IPS-18c (cell line): ENCODE results near the gene LARP4B.

Experiments used
- H3K4me3 ChIP-seq: 2 replicates; pipeline ENCODE4 v1.7.0; 2013; ENCODE audit warnings: low read depth, mild to moderate bottlenecking, low read length, moderate library complexity; ENCODE audit not compliant: insufficient read depth
- H3K9me3 ChIP-seq: one replicate; pipeline ENCODE4 v1.6.1; 2013; ENCODE audit warnings: mild to moderate bottlenecking, low read length, moderate library complexity; ENCODE audit not compliant: control insufficient read depth, insufficient read depth

The LARP4B gene

DNA sequence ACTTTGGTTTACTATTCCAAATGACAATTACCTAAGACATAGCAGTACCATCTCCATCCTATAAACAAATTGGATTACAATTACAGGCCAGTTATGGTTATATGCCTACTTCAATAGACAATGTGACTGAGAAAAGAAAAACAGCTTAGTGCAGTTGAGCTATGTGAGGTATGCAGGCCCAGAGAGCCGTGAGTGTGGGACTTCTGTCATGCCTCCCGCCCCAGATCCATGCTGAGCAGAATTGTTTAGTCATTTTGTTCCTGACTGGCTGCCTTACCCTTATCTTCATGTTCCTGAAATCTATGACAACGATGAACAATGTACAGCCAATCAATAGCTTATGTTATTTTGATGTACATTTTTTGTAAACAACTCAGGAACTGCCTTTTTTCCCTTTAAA is 21.7 kb downstream of the LARP4B start:
- Histone ChIP-seq H3K4me3 (no peak overlapping the region), H3K9me3 (no peaks in the 10 kb centered on the region)

DNA sequence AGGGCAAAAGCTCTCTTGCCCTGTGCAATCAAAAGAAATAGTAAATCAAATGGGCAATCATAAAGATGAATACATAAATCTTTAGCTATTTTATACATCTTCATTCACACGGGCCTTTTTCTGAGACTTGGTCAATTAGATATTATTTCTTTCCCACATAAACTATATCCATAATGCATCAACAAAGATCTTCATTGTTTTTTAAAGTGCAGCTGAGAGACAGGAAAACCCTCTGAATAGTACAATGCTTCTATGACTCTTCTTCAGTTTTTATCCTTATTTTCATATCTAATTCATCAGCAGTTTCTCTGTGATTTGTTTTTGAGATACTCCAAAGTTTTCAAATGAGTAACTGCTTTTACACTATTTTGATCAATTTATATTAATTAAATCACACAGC is 25.5 kb downstream of the LARP4B start:
- Histone ChIP-seq H3K9me3 (no peaks in the 10 kb centered on the region), H3K4me3 (no peak overlapping the region)

DNA sequence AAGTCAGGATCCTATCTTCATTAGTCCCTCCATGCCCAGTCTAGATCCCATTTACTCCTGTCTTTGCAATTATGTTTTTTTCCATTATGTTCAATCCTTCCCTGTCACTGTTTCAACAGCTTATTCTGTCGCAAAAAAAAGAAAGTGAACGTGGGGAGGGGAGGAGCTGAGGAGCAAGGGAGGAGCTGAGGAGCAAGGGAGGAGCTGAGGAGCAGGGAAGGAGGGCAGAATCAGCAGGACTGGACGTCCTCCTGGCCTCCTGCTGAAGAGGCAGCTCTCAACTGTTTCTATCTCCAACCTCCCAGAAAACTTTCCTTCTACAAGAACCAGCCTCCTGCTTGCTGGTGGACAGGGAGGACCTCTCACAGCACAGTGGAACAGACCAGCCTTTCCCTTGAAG is 26.0 kb downstream of the LARP4B start:
- no peaks in the 10 kb centered on the region for H3K9me3 ChIP-seq
- H3K4me3 ChIP-seq, result no peak overlapping the region

DNA sequence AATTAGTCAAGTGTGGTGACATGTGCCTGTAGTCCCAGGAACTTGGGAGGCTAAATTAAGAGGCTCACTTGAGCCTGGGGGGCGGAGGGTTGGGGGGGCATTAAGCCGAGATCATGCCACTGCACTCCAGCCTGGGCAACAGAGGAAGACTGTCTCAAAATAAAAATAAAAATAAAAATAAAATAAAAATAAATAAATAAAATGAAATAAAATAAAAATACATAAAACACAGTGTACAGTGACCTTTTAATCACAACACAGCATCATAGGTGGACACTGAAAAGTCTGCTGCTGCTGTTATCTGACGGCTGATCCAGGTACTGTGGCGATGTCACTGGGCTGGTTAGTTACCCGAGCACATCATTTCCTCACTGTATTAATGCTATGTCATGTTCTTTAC is 27.1 kb downstream of the LARP4B start:
- Histone ChIP-seq H3K4me3 (no peak overlapping the region), H3K9me3 (no peaks in the 10 kb centered on the region)

DNA sequence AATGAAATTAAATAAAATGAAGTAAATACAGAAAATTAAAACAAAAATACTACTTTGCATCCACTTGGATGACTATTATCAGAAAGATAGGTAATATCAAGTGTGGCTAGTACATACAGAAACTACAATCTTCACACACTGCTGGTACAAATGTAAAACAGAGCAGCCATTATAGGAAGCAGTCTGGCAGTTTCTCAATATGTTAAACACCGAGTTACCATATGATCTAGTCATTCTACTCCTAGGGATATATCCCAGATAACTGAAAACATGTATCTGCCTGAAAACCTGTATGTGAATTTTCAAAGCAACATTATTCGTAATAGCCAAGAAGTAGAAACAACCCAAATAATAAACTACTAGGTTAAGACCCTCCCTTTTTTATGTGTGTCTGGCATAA is 33.4 kb downstream of the LARP4B start:
- no peaks in the 10 kb centered on the region for H3K9me3 ChIP-seq
- H3K4me3 ChIP-seq, result no peak overlapping the region

DNA sequence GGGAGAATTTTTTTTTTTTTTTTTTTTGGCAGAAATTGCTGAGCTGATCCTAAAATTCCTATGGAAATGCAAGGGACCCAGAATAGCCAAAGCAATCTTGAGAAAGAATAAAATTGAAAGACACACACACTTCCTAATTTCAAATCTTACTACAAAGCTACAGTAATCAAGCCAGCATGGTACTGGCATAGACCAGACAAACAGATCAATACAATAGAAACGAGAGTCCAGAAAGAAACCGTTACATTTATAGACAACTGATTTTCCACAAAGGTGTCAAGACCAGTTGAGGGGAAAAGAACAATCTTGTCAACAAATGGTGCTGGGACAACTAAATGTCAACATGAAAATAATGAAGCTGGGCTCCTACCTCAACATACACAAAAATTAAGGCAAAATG is 34.5 kb downstream of the LARP4B start:
- Histone ChIP-seq H3K9me3 (no peaks in the 10 kb centered on the region), H3K4me3 (no peak overlapping the region)

DNA sequence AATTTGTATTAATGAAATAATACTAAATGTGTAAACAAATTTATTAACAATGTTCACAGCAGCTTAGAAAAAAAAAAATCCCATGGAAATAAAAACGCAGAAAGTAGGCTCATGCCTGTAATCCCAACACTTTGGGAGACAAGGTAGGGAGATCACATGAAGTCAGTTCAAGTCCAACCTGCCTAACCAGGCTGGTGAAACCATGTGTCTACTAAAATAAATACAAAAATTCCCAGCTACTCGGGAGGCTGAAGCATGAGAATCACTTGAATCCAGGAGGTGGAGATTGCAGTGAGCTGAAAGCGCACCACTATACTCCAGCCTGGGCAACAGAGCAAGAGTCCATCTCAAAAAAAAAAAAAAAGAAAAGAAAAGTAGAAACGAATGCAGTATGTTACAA is 36.2 kb downstream of the LARP4B start:
- Histone ChIP-seq H3K4me3 (no peak overlapping the region), H3K9me3 (no peaks in the 10 kb centered on the region)

DNA sequence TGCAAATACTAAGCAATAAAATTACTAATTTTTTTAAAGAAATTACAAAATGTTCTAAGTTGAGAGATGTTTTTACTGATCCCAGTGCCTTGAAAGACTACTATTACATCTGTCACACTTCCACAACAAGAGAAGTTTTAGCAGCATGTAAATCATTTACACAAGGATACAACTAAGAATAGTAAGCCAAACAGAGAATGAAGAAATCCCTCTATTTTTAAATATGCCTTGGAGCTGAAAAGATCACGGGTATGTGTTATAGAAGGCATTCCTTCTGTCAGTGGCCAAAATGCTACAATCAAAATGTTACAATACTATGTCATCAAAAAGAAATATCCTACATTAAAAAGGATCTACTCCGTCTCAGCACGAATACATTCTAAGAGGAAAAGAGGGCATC is 52.6 kb downstream of the LARP4B start:
- Histone ChIP-seq H3K4me3 (no peak overlapping the region), H3K9me3 (no peaks in the 10 kb centered on the region)

DNA sequence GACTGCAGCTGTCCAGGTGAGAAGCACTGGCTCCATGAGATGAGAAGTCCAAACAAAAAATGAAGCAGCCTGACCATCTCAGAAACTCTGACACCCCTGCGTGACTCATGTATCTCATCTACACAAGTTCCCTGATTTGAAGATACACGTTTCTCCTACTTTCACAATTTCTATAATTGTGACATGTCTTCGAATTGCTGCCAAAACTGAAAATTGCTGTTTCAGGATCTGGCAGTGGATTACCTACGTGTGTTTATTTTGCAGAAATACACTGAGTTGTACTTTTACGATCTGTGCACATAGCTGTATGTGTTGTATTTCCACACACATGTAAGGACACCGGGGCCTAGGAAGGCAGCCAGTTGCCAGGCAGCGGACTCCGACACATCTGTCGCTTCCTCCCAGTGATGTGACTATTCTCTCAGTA is 53.2 kb downstream of the LARP4B start:
- Histone ChIP-seq H3K9me3 (no peaks in the 10 kb centered on the region), H3K4me3 (no peak overlapping the region)

DNA sequence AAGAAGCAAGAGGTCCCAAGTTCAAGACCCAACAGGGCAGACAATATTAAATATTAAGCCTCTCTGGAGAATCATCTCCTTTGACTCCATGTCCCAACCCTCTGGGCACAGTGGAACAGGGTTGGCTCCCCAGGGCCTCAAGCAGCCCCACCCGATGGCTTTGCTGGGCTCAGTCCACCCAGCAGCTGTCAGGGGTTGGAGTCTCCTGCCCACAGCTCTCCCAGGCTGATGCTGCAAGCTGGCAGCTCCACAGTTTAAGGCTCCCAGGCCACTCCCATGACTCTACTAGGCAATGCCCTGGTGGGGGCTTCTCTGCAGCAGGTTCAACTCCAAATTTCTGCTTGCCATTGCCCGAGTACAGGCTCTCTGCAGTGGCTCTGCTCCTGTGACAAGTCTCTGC is 55.1 kb downstream of the LARP4B start:
- no peaks in the 10 kb centered on the region for H3K9me3 ChIP-seq
- no peak overlapping the region for H3K4me3 ChIP-seq

DNA sequence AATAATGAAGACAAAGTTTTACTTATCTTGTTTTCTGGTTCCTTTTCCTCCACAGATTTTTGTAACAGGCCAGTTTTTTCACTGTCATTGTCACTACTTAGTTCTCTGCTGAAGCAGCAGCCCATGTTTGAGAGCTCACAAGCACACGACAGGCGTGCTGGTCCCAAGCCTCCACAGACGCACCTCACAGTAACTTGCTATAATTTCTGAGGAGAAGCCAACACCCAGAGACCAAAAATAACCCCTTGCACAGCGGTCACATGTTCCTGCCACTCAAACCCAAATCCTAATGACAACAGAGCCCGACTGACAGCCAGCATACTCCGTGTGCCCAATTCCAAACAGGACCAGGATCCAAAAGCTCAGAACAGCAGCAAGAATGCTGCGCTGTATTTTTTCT is 58.5 kb downstream of the LARP4B start:
- no peaks in the 10 kb centered on the region for H3K9me3 ChIP-seq
- H3K4me3 ChIP-seq, result no peak overlapping the region

DNA sequence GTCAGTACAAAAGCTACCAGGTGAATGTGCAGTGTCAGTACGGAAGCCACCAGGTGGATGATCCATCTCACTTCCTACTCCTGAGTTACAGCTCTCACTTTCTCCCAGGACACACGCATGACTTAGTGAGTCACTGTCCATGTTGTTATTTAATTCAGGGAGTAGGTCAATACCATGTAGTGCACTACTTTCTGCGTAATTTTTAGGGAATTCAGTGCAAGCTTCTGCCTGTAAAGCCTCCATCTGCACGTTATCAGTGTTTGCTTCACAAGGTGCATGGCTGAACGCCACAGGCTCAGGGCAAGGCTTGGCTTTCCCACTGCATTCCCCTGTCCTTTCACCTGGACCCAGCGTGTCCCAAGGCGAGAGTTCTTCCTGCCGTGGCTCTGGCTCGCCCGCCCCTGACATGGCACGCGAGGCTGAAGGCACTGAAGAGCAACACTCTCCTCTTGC is 59.5 kb downstream of the LARP4B start:
- no peaks in the 10 kb centered on the region for H3K9me3 ChIP-seq
- no peak overlapping the region for H3K4me3 ChIP-seq

DNA sequence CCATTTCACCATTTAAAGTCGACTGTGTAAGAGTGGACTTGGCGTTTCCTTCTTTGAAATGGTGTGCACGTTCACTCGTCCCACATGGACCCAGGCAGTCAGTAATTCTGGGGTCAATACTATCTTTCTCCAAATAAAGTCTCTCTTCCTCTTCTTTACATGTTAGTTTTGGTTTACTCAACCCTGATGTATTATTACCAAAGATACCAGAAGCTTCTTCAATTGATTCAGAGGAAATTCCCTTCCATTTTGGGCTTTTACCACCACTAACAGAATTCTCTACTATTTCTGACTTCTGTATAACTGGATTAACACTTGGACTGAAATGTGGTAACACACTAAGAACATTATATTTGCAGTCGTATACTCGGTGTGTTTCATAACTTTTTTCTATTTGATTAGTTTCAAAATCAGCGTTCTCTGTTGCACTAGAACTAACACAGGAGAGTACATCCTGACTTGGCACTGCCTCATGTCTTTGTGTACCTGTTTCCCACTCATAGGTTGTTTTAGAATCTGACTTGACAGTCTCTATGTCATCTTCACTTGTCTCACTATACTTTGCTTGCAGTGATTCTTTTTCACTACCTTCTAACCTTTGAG is 60.8 kb downstream of the LARP4B start:
- Histone ChIP-seq H3K9me3 (no peaks in the 10 kb centered on the region), H3K4me3 (no peak overlapping the region)

DNA sequence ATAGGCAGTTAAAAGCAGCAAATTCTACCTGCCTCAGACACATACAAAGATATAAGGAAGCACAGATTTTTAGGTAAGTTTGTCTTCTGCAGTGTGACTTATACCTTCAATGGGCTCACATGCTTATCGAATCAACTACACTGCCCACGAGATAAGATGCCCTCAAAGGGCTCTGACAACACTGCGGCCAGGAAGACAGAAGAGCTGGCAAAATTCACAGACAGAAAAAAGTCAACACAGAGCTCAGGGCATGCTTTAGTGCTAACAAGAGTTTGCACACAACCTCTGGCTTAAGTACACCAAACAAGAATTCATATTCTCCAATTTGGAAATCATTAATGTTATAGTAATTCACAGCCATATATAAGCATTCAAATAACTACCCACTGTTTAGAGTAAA is 62.3 kb downstream of the LARP4B start:
- H3K4me3 ChIP-seq, result no peak overlapping the region

DNA sequence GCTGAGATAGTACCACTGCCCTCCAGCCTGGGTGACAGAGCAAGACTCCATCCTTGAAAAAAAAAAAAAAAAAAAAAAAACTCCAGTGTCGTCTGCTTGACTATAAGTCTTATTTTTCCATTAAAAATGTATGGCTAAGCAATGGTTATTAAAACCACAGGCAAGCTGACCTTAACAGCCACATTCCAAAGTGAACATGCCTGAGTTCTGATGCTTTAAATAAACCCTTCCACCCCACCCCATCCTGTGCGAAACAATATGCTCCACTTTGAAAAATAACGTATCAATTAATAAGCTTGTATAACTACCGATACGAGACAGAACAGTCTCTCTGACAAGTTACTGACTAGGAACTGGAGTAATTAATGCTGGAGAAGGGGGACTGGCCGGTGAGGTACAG is 63.7 kb downstream of the LARP4B start:
- H3K9me3 ChIP-seq, result no peaks in the 10 kb centered on the region
- H3K4me3 ChIP-seq, result no peak overlapping the region

More for the DNA sequence above, 62.3 kb downstream of the LARP4B start:
- H3K9me3 ChIP-seq, result no peaks in the 10 kb centered on the region

DNA sequence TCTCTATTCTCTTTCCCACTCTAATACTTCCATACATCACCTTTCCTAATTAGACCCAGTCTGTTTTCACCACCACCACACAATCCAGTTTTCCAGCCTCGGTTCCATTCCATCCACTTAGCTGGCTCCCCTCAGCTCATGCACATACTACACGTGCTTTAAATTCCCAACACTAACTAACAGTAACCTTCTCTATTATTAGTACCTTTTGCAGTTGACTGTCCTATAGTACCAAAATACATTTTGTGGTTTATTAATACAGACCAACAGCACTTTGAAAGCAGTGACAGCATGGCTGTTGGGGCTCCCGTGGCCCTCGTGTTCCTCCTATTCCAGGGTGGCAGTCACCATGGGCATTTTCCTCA is 64.9 kb downstream of the LARP4B start:
- H3K9me3 ChIP-seq, result no peaks in the 10 kb centered on the region

DNA sequence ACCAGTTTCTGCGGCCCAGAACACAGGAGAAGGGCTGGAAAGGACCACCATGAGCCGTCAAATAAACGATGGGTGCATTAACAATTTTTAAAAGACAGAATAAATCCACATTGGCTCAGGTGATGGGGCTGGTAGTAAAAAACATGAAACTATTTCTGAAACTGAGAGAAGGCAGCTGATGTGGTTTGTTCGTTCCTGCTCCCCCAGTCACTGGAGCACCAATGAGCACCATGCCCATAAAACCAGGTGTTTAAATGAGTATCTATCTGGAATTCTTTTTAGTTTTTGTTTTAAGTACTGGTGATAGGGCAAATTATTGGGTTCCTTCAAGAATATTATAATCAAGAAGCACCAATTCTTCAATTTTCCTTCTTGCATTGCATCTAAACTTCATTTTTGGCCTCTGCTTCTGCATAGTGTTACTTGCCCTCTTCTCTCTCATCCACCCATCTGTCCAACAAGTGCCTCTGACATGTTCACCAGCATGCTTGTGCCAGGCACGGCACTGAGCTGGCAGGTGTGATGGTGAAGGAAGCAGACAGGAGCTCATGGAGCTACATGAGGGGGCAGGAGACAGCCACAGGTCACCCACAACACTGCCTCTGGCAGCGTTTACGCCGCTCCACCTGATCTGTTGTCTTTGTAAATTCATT is 65.5 kb downstream of the LARP4B start:
- no peak overlapping the region for H3K4me3 ChIP-seq

More for the DNA sequence above, 64.9 kb downstream of the LARP4B start:
- no peak overlapping the region for H3K4me3 ChIP-seq

DNA sequence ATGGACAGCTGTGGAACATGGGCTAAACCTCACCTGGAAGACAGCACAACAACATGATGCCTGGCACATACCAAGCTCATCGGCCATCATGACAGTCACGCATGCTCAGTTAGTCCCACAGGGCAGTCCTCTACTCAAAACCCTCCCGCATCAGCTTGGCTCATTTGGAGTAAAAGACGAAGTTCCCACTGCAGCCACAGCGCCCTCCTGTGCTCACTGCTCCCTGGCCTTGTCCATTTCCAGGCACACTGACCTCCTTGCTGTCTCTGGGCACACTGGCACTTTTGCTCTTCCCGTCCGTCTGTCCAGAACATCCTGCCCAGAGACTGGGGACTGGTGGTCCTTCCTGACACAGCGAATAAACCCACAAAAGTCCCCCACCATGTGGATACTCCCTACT is 66.2 kb downstream of the LARP4B start:
- no peaks in the 10 kb centered on the region for H3K9me3 ChIP-seq
- no peak overlapping the region for H3K4me3 ChIP-seq

More for the DNA sequence above, 65.5 kb downstream of the LARP4B start:
- no peaks in the 10 kb centered on the region for H3K9me3 ChIP-seq

DNA sequence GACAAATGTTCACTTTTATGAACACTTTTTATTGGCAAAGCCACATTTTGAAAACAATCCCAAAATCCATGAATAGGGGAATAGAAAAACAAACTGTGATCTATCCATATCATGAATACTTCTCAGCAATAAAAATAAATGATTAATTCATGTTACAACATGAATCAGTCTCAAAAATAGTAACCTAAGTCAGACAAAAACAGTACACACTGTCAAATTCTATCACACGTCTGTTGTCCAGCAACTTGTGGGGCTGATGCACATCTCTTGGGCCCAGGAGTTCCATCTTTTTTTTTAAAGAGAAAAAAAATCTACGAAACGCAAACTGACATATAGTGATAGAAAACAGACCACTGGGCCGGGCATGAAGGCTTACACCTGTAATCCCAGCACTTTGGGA is 71.0 kb downstream of the LARP4B start:
- Histone ChIP-seq H3K4me3 (no peak overlapping the region), H3K9me3 (no peaks in the 10 kb centered on the region)
